ENCODE data around the gene GNAS-AS1. TPM values are rescaled to one million over a fixed set of nuclear protein-coding genes. Genes with fewer than 3 reads are reported as not detected.

Gene GNAS-AS1
- total and polyA plus RNA-seq, 2 of the 8 experiments (the other 6 are each of a cell fraction or from before 2014, with no cell fraction given): 4.7 to 13.7 TPM

DNA sequence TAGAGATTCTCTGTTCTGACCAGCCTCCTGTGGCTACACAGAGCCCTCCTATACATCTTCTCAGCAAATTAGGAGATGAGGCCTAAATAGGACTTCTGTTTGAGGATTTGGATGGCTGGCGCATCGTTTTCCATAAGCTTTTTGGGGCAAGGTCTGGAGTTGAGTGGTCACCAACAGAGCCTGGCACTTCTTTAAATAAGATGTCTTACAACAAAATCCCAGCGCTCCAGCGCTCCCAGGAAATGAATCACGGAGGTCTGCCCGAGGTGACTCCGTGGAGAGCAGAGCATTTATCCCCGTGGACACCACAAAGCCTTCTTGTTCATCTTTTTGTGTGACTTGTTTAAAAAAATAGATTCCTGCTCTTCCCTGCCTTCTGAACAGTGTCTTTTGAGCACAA lies 75.3 kb downstream of the GNAS-AS1 start:
- FAIRE-seq: no peak
- H2BK20ac ChIP-seq (ENCODE audit: low read length): no peak overlapping the region
- no peak overlapping the region for H2AFZ ChIP-seq (ENCODE audit: low read length)
- H3K23ac ChIP-seq (ENCODE audit: insufficient read length): no peak overlapping the region
- no peak overlapping the region for H3K4ac ChIP-seq (replicated peaks; ENCODE audit: insufficient read length, low read depth, low read length)
- no peak overlapping the region for H2BK12ac ChIP-seq (ENCODE audit: low read depth, low read length)
- no peaks in the 10 kb centered on the region for H3K79me1 ChIP-seq (ENCODE audit: low read depth, low read length)
- H2BK15ac ChIP-seq (ENCODE audit: low read length): no peak overlapping the region
- no peak overlapping the region for H2BK120ac ChIP-seq (replicated peaks; ENCODE audit: low read depth, low read length)
- H2AK5ac ChIP-seq (ENCODE audit: low read depth, low read length): no peak overlapping the region
- no peak overlapping the region for H3K4me3 ChIP-seq (ENCODE audit: extremely low read depth in 1 of 4, insufficient read depth in 2 of 4, low read depth in 3 of 4, low read length in 4 of 4)
- no peaks in the 10 kb centered on the region for H3K4me1 ChIP-seq (replicated peaks in 1 of 4; ENCODE audit: control insufficient read depth in 3 of 4, insufficient read depth in 4 of 4, low read length in 3 of 4)
- H3K27ac ChIP-seq (ENCODE audit: low read depth, low read length): no peak overlapping the region
- no peaks in the 10 kb centered on the region for H3K79me2 ChIP-seq (ENCODE audit: control insufficient read depth in 1 of 2, insufficient read depth in 2 of 2, low read length in 2 of 2)
- no peak overlapping the region for H3K9ac ChIP-seq (replicated peaks in 1 of 4; ENCODE audit: extremely low read depth in 1 of 4, low read depth in 3 of 4, low read length in 3 of 4)
- H3K4me2 ChIP-seq (ENCODE audit: insufficient read depth in 1 of 2, low read depth in 2 of 2, low read length in 2 of 2): no peak overlapping the region
- no peak overlapping the region for H4K91ac ChIP-seq (replicated peaks; ENCODE audit: insufficient read length, low read length)
- CTCF ChIA-PET (ENCODE audit: partially characterized antibody): interaction anchor here (1.6 kb wide), 1 partner anchor 124 kb away, joined by 4 read pairs; the partner anchor contains the start of gene STX16
- WGBS, 2 experiments (ENCODE audit: extremely low coverage in 1 of 2, insufficient coverage in 1 of 2, insufficient read length in 1 of 2, insufficient replicate concordance in 2 of 2, low coverage in 1 of 2, low lambda C conversion rate in 2 of 2, missing lambda C conversion rate in 1 of 2): 90% methylated on average over 8 of the region's 8 CpGs; no CpG with 5 or more reads in 1 of the 2 experiments
- H3K23me2 ChIP-seq (ENCODE audit: low read depth, low read length): no peaks in the 10 kb centered on the region
- POLR2A ChIA-PET (ENCODE audit: partially characterized antibody): no interaction called here
- no peak overlapping the region for H2BK5ac ChIP-seq (ENCODE audit: low read depth, low read length)
- no peak overlapping the region for H3K18ac ChIP-seq (ENCODE audit: extremely low read depth, low read length)
- H4K5ac ChIP-seq (ENCODE audit: insufficient read length, low read depth, low read length): no peak overlapping the region
- H4K20me1 ChIP-seq (replicated peaks in 1 of 2; ENCODE audit: control insufficient read depth in 1 of 2, insufficient read depth in 2 of 2, low read length in 2 of 2): no peaks in the 10 kb centered on the region
- no peak overlapping the region for H4K8ac ChIP-seq (ENCODE audit: extremely low read depth, insufficient read depth, low read length)
- DNase-seq (ENCODE audit: low read depth in 1 of 2, low spot score in 2 of 2): no peak
- H3K36me3 ChIP-seq (ENCODE audit: control insufficient read depth in 2 of 4, insufficient read depth in 4 of 4, low read length in 3 of 4): no peaks in the 10 kb centered on the region
- H3K27me3 ChIP-seq (replicated peaks in 1 of 4; ENCODE audit: control insufficient read depth in 3 of 4, extremely low read depth in 1 of 4, insufficient read depth in 3 of 4, low read length in 3 of 4): 0 out of 7 replicates have a peak, but pooled peaks cover 0 to 2% (median 0%) of the 10 kb centered on the region in 4 experiments
- H3K9me3 ChIP-seq (ENCODE audit: insufficient read depth in 2 of 2, low read depth in 1 of 2, low read length in 1 of 2): no peaks in the 10 kb centered on the region
- H3K56ac ChIP-seq (replicated peaks; ENCODE audit: insufficient read length, low read depth, low read length): no peak overlapping the region
- no peak overlapping the region for H3K14ac ChIP-seq (ENCODE audit: insufficient read length)
- TF ChIP-seq NRF1 (IDR thresholded peaks at IDR 0.05; ENCODE audit: low read depth, low read length) (no peak), SP1 (IDR thresholded peaks at IDR 0.05; ENCODE audit: low read depth, low read length) (no peak), CBX5 (IDR thresholded peaks at IDR 0.05; ENCODE audit: low read depth, low read length) (no peak), SAP30 (IDR thresholded peaks at IDR 0.05; ENCODE audit: insufficient read depth, insufficient replicate concordance, low read length) (no peak), JUN (IDR thresholded peaks at IDR 0.05; ENCODE audit: low read depth, low read length) (no peak), PHF8 (conservative IDR thresholded peaks at IDR 0.05; ENCODE audit: low read depth, low read length) (no peak), RXRA (IDR thresholded peaks at IDR 0.05; ENCODE audit: insufficient read depth, low read depth, low read length) (no peak), ZNF274 (IDR thresholded peaks at IDR 0.05; ENCODE audit: borderline replicate concordance, extremely low read depth, low read length) (no peak), HDAC6 (IDR thresholded peaks at IDR 0.05; ENCODE audit: low read depth, low read length) (no peak)
- TF ChIP-seq, protein P1, sequence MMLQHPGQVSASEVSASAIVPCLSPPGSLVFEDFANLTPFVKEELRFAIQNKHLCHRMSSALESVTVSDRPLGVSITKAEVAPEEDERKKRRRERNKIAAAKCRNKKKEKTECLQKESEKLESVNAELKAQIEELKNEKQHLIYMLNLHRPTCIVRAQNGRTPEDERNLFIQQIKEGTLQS (IDR thresholded peaks at IDR 0.05; ENCODE audit: insufficient read depth, low read depth, low read length): no peak
- TF ChIP-seq, protein P2, sequence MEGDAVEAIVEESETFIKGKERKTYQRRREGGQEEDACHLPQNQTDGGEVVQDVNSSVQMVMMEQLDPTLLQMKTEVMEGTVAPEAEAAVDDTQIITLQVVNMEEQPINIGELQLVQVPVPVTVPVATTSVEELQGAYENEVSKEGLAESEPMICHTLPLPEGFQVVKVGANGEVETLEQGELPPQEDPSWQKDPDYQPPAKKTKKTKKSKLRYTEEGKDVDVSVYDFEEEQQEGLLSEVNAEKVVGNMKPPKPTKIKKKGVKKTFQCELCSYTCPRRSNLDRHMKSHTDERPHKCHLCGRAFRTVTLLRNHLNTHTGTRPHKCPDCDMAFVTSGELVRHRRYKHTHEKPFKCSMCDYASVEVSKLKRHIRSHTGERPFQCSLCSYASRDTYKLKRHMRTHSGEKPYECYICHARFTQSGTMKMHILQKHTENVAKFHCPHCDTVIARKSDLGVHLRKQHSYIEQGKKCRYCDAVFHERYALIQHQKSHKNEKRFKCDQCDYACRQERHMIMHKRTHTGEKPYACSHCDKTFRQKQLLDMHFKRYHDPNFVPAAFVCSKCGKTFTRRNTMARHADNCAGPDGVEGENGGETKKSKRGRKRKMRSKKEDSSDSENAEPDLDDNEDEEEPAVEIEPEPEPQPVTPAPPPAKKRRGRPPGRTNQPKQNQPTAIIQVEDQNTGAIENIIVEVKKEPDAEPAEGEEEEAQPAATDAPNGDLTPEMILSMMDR (IDR thresholded peaks at IDR 0.05; ENCODE audit: control extremely low read depth in 1 of 3, insufficient read depth in 1 of 3, low read depth in 1 of 3, low read length in 3 of 3): no peak
